HUES6 (cell line): ENCODE results near the gene NAB2.
A peak's percentile ranks its signal among the peaks of the same experiment; 100 is the strongest.
"Not testable (repeated sequence)": the region's sequence is repeated elsewhere in the genome, so short reads cannot be mapped to it uniquely, and the experiment has no call there.

Experiments
- H3K27ac ChIP-seq: 2 replicates; pipeline ENCODE4 v1.7.0; 2013; ENCODE audit warnings: low read depth, mild to moderate bottlenecking, low read length, inconsistent platforms
- H3K27me3 ChIP-seq: 2 replicates; pipeline ENCODE4 v1.6.1; 2013; ENCODE audit warnings: low read length; ENCODE audit not compliant: control insufficient read depth, insufficient read depth
- H3K36me3 ChIP-seq: 2 replicates; pipeline ENCODE4 v1.6.1; 2013; ENCODE audit warnings: low read length; ENCODE audit not compliant: control insufficient read depth, insufficient read depth
- H3K4me1 ChIP-seq: 2 replicates; pipeline ENCODE4 v1.6.1; 2013; ENCODE audit warnings: low read length; ENCODE audit not compliant: control insufficient read depth, insufficient read depth
- H3K4me3 ChIP-seq: 2 replicates; pipeline ENCODE4 v1.5.1; 2013; ENCODE audit warnings: low read depth, low read length
- H3K9ac ChIP-seq: one replicate; pipeline ENCODE4 v1.6.1; 2013; ENCODE audit warnings: mild to moderate bottlenecking, low read length
- H3K9me3 ChIP-seq: 2 replicates; pipeline ENCODE4 v1.6.1; 2013; ENCODE audit warnings: low read depth, low read length; ENCODE audit not compliant: control insufficient read depth, insufficient read depth

NAB2 gene

GRCh38 chr12:57069523-57069922, 19.4 kb upstream of the NAB2 start:
- H3K36me3 ChIP-seq = peaks cover 72% of the 10 kb centered on the region
- no peak overlapping the region for H3K27ac ChIP-seq
- no peaks in the 10 kb centered on the region for H3K4me1 ChIP-seq

GRCh38 chr12:57072661-57073060, 16.3 kb upstream of the NAB2 start:
- Histone ChIP-seq H3K27ac (no peak overlapping the region), H3K9ac (no peak overlapping the region), H3K36me3 (peaks cover 50% of the 10 kb centered on the region), H3K9me3 (no peaks in the 10 kb centered on the region), H3K27me3 (no peaks in the 10 kb centered on the region), H3K4me1 (no peaks in the 10 kb centered on the region), H3K4me3 (no peak overlapping the region)

More at GRCh38 chr12:57069523-57069922, 19.4 kb upstream of the NAB2 start:
- Histone ChIP-seq H3K9me3 (no peaks in the 10 kb centered on the region), H3K4me3 (no peak overlapping the region), H3K9ac (no peak overlapping the region), H3K27me3 (no peaks in the 10 kb centered on the region)

- not testable (repeated sequence) for H3K27ac ChIP-seq, H3K27me3 ChIP-seq, H3K4me1 ChIP-seq, H3K4me3 ChIP-seq, H3K9ac ChIP-seq, H3K9me3 ChIP-seq
- H3K36me3 ChIP-seq = peaks cover 39% of the 10 kb centered on the region
Measured at GRCh38 chr12:57073566-57074450, 15.1 kb upstream of the NAB2 start.

GRCh38 chr12:57078519-57079404, 10.2 kb upstream of the NAB2 start, which contains the start of gene NEMP1:
TSS of gene NEMP1 (minus strand) at chr12:57078791. CDS start at chr12:57078745, 46 bp downstream.
- peak within 1 kb of the TSS; percentile 86 for H3K9ac ChIP-seq
- H3K4me1 ChIP-seq = no peaks in the 10 kb centered on the region
- peak within 1 kb of the TSS; percentile 69 for H3K4me3 ChIP-seq
- no peaks in the 10 kb centered on the region for H3K9me3 ChIP-seq
- H3K36me3 ChIP-seq = peaks cover 3% of the 10 kb centered on the region
- no peaks in the 10 kb centered on the region for H3K27me3 ChIP-seq
- H3K27ac ChIP-seq = peak within 1 kb of the TSS; percentile 77

- H3K4me1 ChIP-seq = no peaks in the 10 kb centered on the region
- H3K27ac ChIP-seq = no peak overlapping the region
- H3K4me3 ChIP-seq = no peak overlapping the region
- H3K9me3 ChIP-seq = no peaks in the 10 kb centered on the region
- no peaks in the 10 kb centered on the region for H3K27me3 ChIP-seq
- peaks cover 3% of the 10 kb centered on the region for H3K36me3 ChIP-seq
- no peak overlapping the region for H3K9ac ChIP-seq
Measured at GRCh38 chr12:57079821-57080220, 9.1 kb upstream of the NAB2 start.

- Histone ChIP-seq H3K27ac (no peak overlapping the region), H3K4me1 (peaks cover 9% of the 10 kb centered on the region), H3K4me3 (no peak overlapping the region), H3K9ac (no peak overlapping the region), H3K36me3 (peaks cover 3% of the 10 kb centered on the region), H3K9me3 (no peaks in the 10 kb centered on the region), H3K27me3 (no peaks in the 10 kb centered on the region)
Measured at GRCh38 chr12:57080855-57081254, 8.1 kb upstream of the NAB2 start.

- no peaks in the 10 kb centered on the region for H3K27me3 ChIP-seq
- peaks cover 5% of the 10 kb centered on the region for H3K36me3 ChIP-seq
- H3K27ac ChIP-seq = no peak overlapping the region; the same call in 1 of the 2 replicates
- H3K9me3 ChIP-seq = no peaks in the 10 kb centered on the region
- peak overlapping the region; percentile 81 for H3K4me3 ChIP-seq
- H3K4me1 ChIP-seq = peaks cover 21% of the 10 kb centered on the region
- H3K9ac ChIP-seq = peak overlapping the region; percentile 67
Measured at GRCh38 chr12:57085999-57086492, 2.9 kb upstream of the NAB2 start.

- peaks cover 9% of the 10 kb centered on the region for H3K36me3 ChIP-seq
- no peaks in the 10 kb centered on the region for H3K9me3 ChIP-seq
- peaks cover 21% of the 10 kb centered on the region for H3K4me1 ChIP-seq
- H3K27ac ChIP-seq = peak overlapping the region; percentile 87; the same call in 1 of the 2 replicates
- no peaks in the 10 kb centered on the region for H3K27me3 ChIP-seq
- H3K9ac ChIP-seq = peak overlapping the region; percentile 87
- peak overlapping the region; percentile 81 for H3K4me3 ChIP-seq
Measured at GRCh38 chr12:57086493-57087009, 2.4 kb upstream of the NAB2 start.

- H3K9ac ChIP-seq = peak overlapping the region; percentile 93
- H3K27ac ChIP-seq = peak overlapping the region; percentile 87; the same call in 1 of the 2 replicates
- no peaks in the 10 kb centered on the region for H3K9me3 ChIP-seq
- H3K27me3 ChIP-seq = no peaks in the 10 kb centered on the region
- H3K36me3 ChIP-seq = peaks cover 15% of the 10 kb centered on the region
- H3K4me3 ChIP-seq = peak overlapping the region; percentile 81
- peaks cover 21% of the 10 kb centered on the region for H3K4me1 ChIP-seq
Measured at GRCh38 chr12:57087010-57087690, 1.8 kb upstream of the NAB2 start.

GRCh38 chr12:57087691-57088353, 1.1 kb upstream of the NAB2 start:
- Histone ChIP-seq H3K9me3 (no peaks in the 10 kb centered on the region), H3K4me3 (peak overlapping the region; percentile 81), H3K4me1 (peaks cover 22% of the 10 kb centered on the region), H3K27ac (peak overlapping the region; percentile 87; the same call in 1 of the 2 replicates), H3K9ac (peak overlapping the region; percentile 96), H3K36me3 (peaks cover 21% of the 10 kb centered on the region), H3K27me3 (no peaks in the 10 kb centered on the region)
